RWPE2 (cell line): ENCODE results near the gene KCNG4.

ENCODE experiments used
- ATAC-seq: fragments of 200-7000 bp; cut with Tn5 transposase; 3 replicates; pipeline ENCODE4 v1.9.1; 2021; ENCODE audit warnings: low read depth
- DNase-seq: peaks from one replicate; pipeline ENCODE4 v3.0.0-alpha.2; 2020; ENCODE audit warnings: low spot score
- H3K27ac ChIP-seq: fragments of 450-650 bp; 2 replicates; pipeline ENCODE4 v1.5.1; 2017; ENCODE audit warnings: mild to moderate bottlenecking; ENCODE audit not compliant: poor library complexity, severe bottlenecking
- H3K27me3 ChIP-seq: fragments of 250-450 bp; sonication (Bioruptor Pico); 2 replicates; pipeline ENCODE4 v1.5.1; 2021; ENCODE audit warnings: mild to moderate bottlenecking, moderate library complexity; ENCODE audit not compliant: insufficient read depth, poor library complexity, severe bottlenecking
- H3K36me3 ChIP-seq: fragments of 250-450 bp; sonication (Bioruptor Pico); 2 replicates; pipeline ENCODE4 v1.5.1; 2020; ENCODE audit warnings: low read depth, mild to moderate bottlenecking, moderate library complexity
- H3K4me1 ChIP-seq: fragments of 250-450 bp; sonication (Bioruptor Pico); 2 replicates; pipeline ENCODE4 v1.5.1; 2021; ENCODE audit warnings: mild to moderate bottlenecking, moderate library complexity; ENCODE audit not compliant: insufficient read depth, poor library complexity, severe bottlenecking
- H3K4me3 ChIP-seq: fragments of 250-450 bp; sonication (Bioruptor Pico); 2 replicates; pipeline ENCODE4 v1.5.1; 2021; ENCODE audit warnings: mild to moderate bottlenecking, moderate library complexity; ENCODE audit not compliant: severe bottlenecking
- H3K9me3 ChIP-seq: fragments of 250-450 bp; sonication (Bioruptor Pico); 2 replicates; pipeline ENCODE4 v1.5.1; 2021; ENCODE audit warnings: mild to moderate bottlenecking, moderate library complexity; ENCODE audit not compliant: severe bottlenecking
- CTCF ChIP-seq: fragments of 450-650 bp; IDR thresholded peaks from one replicate; pipeline ENCODE4 v1.5.1; 2017; ENCODE audit warnings: mild to moderate bottlenecking, moderate library complexity; ENCODE audit not compliant: poor library complexity, severe bottlenecking

The KCNG4 gene

GRCh38 chr16:84183911-84184591 is 55.8 kb downstream of the KCNG4 start:
- no peak overlapping the region for H3K27ac ChIP-seq
- H3K4me3 ChIP-seq = no peak overlapping the region
- H3K36me3 ChIP-seq = peaks cover 37% of the 10 kb centered on the region
- DNase-seq = no peak
- no peaks in the 10 kb centered on the region for H3K27me3 ChIP-seq
- no peak for ATAC-seq
- H3K9me3 ChIP-seq = no peaks in the 10 kb centered on the region
- peak; percentile 31 for TF ChIP-seq CTCF
- no peaks in the 10 kb centered on the region for H3K4me1 ChIP-seq

GRCh38 chr16:84183572-84183875 is 56.3 kb downstream of the KCNG4 start:
- Histone ChIP-seq H3K4me1 (no peaks in the 10 kb centered on the region), H3K36me3 (peaks cover 37% of the 10 kb centered on the region), H3K4me3 (no peak overlapping the region), H3K27ac (no peak overlapping the region), H3K27me3 (no peaks in the 10 kb centered on the region), H3K9me3 (no peaks in the 10 kb centered on the region)
- no peak for TF ChIP-seq CTCF
- DNase-seq (no peak), ATAC-seq (no peak)

GRCh38 chr16:84182680-84183571 is 56.9 kb downstream of the KCNG4 start:
- DNase-seq = no peak
- Histone ChIP-seq H3K27ac (no peak overlapping the region), H3K27me3 (no peaks in the 10 kb centered on the region), H3K9me3 (no peaks in the 10 kb centered on the region), H3K4me3 (no peak overlapping the region), H3K4me1 (no peaks in the 10 kb centered on the region), H3K36me3 (peaks cover 42% of the 10 kb centered on the region)
- no peak for TF ChIP-seq CTCF
- no peak for ATAC-seq

- Histone ChIP-seq H3K27ac (no peak overlapping the region), H3K4me1 (peaks cover 6% of the 10 kb centered on the region), H3K4me3 (no peak overlapping the region), H3K9me3 (no peaks in the 10 kb centered on the region), H3K27me3 (no peaks in the 10 kb centered on the region), H3K36me3 (peaks cover 46% of the 10 kb centered on the region)
- DNase-seq (no peak), ATAC-seq (no peak)
- TF ChIP-seq CTCF = no peak
These were observed 57.7 kb downstream of the KCNG4 start for GRCh38 chr16:84182104-84182503.
